Measurements from ENCODE around the gene E4F1.

DNA sequence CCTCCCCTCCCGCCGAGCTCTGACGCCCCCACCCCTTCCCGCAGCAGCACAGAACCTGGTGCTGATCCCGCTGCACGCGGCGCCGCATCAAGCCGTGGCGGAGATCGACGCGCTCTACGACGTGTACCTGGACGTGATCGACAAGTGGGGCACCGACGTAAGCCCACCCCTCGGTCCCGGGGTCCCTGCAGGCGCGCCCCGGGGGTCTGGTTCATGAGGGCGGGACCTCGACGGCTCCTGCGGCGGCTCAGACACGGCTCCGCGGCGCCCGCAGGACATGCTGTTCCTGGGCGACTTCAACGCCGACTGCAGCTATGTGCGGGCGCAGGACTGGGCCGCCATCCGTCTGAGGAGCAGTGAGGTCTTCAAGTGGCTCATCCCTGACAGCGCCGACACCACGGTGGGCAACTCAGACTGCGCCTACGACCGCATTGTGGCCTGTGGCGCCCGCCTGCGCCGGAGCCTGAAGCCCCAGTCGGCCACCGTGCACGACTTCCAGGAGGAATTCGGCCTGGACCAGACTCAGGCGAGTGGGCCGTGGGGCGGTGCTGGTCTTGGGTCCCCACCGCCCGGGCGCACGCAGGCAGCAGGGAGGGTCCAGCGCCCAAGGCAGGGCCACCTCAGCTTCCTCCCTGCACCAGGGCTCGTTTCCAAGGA, 14.2 kb downstream of the E4F1 start:
- TF ChIP-seq POLR2AphosphoS5 (IDR thresholded peaks at IDR 0.05; ENCODE audit: borderline replicate concordance, low read depth, low read length) (no peak; the same call in 1 of the 2 replicates), EZH2 (IDR thresholded peaks at IDR 0.05) (no peak)

All from SK-N-MC (cell line).